Activated CD8-positive, alpha-beta memory T cell treated with anti-CD3 and anti-CD28 coated beads for 1 hour (primary cell): Measurements from ENCODE around the gene SLC7A6.

ENCODE experiments used
- DNase-seq, 2 donors: peaks; one replicate each; pipeline ENCODE4 v3.0.0-alpha.2; 2020; ENCODE audit warnings: low read depth in 1 of 2; ENCODE audit errors: extremely low read depth in 1 of 2

The SLC7A6 gene

DNA sequence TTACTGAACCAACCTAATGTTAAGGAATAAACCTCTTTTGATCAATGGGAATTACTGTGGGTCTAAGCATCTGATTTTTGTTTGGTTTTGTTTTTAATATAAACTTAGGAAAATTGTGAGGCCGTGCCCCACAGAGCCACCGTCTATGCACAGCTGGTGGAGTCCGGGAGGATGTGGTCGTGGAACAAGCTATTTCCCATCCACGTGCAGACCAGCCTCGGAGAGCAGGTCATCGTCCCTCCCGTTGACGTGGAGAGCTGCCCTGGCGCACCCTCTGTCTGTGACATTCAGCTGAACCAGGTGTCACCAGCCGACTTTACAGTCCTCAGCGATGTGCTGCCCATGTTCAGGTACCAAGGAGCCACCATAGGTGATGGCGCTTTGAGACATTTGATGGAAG lies 74.9 kb downstream of the SLC7A6 start:
- DNase-seq = no peak

DNA sequence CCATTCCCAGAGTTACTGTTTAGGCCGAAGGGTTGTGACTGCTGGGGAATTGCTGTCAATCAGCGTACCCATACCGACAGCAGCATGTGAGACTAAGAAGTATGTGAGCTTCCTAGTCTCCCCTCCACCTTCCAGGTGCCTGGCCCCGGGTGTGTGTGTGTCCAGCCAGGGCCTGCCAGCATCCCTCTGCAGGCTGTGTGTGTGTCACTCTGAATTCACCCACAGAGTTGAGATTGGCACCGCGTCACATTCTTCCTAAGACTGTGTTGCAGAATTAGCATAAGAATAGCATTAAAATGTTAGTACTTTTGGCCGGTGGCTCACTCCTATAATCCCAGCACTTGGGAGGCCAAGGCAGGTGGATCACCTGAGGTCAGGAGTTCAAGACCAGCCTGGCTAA lies 78.3 kb downstream of the SLC7A6 start:
- DNase-seq = no peak

DNA sequence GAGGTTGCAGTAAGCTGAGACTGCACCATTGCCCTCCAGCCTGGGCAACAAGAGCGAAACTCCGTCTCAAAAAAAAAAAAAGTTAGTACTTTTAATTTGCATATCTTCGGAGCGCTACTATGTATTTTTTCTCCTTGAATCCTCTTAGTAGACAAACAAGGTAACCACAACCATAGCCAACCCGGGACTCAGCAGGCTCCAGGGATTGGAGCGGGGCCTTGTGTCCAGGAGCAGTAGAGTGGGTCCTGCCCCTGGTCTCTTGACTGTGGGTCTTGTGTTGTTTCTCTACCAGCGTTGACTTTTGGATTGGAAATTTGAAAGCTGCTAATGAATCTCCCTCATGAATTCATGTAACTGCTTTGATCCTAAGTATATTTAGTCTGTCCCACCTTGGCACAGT lies 78.8 kb downstream of the SLC7A6 start:
- DNase-seq = no peak

DNA sequence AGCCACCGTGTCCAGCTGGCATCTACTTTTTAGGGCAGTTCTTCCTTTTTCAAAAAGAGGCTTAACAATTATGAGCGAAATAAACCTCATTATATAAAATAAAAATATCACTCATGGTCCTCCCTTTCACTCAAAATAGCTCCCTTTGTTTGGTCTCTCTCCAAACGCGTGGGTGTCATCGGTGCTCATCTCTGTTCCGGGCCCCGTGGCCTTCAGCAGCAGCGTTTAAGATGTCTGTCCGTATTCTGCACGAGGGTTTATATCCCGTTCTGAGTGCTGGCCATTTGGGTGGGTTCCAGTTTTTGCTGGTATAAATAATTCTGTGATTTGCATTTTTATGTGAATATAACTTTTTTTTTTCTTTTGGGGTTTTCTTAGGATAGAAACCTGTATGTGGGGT lies 79.9 kb downstream of the SLC7A6 start:
- no peak for DNase-seq

DNA sequence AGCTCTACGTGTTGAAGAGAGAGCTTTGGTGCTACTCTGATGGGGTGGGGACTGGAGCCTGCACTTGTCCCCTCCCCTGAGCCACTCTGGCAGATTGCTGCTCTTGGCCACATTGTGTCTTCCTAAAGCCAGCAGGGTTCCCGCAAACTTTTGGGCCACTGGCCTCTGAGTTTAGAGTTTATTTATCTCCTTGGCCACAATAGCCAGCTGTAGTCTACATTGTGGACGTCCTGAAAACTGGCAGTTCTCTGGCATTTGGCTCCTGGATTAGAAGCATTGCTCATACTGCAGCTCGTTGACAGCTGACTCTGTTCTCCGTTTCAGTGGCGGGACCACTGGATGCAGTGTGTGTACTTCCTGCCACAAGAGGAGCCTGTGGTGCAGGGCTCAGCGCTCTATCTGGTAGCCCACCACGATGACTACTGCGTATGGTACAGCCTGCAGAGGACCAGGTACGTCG lies 81.1 kb downstream of the SLC7A6 start:
- DNase-seq = no peak

DNA sequence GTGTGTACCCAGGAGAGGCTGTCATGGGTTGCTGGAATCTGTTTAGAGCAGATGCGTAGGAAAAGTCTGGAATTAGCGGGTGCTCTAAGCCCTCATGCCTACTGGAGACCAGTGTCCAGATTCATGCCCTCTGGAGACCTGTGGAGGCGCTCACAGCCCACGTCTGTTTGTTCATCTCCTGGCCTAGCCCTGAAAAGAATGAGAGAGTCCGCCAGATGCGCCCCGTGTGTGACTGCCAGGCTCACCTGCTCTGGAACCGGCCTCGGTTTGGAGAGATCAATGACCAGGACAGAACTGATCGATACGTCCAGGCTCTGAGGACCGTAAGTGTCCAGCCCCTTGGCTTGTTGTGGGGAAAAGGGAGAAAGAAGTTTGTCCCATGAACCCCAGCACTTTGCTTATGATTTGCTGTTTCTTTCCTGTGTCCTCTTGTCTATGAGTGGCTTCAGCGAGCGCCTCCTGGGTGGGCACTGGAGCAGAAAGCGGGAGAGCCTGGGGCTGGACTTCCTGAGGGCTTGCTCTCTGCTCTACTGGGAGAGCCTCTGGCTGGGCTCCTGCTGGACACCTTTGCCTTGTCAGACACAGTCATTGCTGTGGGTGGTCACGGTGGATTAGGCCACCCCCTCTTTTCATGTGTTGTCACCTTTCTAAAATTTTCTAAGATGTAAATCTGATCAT lies 81.8 kb downstream of the SLC7A6 start:
- no peak for DNase-seq

DNA sequence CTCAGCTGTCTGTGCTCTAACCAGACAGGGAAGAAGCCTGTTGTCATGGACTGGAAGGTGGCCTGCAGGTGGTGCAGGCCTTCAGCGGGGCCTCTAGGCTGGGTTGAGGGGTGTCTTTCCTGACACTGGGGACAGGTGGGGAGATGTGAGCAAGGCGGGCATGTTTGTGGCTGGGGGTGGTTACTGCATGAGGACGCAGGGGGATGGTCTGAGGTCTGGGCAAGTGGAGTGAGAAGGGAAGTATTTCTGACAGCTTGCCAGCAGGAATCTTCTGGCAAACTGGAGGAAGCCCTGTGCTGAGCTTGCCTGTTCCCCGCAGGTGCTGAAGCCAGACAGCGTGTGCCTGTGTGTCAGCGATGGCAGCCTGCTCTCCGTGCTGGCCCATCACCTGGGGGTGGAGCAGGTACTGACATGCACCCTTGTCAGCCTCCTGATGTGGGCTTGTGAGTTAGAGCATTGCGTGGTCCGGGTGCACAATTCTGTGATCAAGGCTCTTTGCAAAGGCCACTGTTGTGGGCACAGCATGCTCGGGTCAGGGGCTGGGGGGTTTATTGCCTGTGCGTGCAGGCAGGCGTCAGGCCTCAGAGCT lies 82.7 kb downstream of the SLC7A6 start:
- no peak for DNase-seq

DNA sequence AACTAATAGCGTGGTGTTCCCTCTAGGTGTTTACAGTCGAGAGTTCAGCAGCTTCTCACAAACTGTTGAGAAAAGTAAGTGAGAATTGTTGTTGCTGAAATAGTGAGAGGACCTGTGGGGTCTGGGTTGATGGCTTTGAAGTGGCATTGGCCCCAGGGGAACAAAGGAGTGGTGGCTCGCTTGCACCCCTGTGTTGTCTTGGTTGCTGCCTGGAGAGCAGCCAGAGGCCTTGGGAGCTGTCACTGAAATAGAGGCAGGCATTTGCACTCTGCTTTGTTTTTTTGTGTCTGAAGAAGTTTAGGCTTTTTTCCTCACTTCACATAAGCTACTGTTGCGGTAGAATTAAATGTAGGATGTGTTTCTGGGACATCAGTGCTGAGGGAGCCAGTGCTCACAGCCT lies 83.3 kb downstream of the SLC7A6 start:
- no peak for DNase-seq

DNA sequence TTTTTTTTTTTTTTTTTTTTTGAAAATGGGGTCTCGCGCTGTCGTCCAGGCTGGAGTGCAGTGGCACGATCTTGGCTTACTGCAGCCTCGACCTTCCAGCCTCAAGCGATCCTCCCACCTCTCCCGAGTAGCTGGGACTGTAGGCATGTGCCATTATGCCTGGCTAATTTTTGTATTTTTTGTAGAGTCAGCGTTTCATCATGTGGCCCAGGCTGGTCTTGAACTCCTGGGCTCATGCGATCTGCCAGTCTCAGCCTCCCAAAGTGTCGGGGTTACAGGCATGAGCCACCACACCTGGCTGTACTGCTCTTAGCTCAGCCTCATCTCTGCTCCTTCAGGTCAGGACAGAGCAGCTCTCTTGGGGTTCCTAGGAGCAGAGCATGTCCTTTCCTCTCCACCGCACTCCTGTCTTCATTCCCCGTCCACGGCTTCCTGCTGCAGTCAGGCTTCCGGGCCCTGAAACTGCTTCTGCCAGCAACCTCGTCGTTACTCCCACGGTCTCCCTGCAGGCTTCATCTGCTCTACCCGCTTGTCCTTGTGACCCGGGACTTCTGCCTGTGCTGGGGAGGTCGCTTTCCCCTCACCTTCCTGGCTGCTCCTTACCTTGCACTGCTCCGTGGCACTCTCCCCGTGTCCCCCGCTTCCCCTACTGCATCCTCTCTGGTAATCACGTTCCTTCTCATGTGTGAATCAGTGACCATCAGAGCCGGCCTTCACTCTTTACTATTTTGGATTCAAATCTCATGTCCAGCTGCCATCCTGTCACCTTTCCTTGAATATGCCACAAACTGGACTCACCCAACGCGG lies 84.5 kb downstream of the SLC7A6 start:
- DNase-seq = no peak

DNA sequence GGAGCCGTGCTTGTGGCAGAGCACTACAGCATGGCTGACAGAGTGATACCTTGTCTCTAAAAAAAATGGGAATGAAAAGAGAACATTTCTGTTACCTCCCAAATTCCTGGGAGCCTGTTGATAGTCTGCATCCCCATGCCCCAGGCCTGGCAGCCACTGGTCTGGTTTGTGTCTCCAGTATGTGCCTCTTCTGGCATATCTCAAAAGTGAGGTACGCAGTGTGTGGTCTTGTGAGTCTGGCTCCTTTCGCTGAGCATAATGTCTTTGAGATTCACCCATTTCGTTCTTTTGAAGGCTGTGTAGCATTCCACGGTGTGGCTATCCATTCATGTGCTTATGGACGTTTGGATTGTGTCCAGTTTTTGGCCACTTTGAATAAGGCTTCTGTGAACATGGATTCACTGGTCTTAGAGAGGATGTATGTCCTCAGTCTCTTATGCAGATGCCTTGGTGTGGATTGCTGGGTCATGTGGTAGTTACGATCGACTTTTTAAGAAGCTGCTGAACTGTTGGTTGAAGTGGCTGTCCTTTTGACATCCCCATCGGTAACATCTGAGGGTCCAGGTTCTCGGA lies 85.6 kb downstream of the SLC7A6 start:
- DNase-seq = no peak

DNA sequence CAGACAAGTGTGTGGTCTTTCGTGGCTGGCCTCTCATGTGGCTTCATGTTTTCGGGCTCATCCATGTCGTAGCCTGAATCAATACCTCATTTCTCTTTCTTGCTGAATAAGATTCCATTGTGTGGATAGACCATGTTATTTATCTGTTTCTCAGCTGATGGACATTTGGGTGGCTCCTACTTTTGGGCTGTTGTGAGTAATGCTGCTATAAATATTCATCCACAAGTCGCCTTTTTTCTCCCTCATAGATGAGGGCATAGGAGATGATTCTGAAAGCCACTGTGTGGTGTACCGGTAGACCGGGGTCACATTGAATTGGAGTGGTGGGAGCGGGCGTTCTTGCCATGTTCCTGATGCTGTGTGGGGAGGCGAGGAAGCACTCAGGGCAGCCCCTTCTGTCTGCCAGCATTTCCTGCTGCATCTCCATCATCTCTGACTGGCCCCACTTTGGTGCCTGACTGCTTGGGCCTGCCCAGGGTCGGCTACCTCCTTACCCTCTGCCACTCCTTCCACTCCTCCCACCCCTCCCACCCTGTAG lies 86.6 kb downstream of the SLC7A6 start:
- DNase-seq = no peak
